ENCODE data around the gene TTN.

Gene TTN

GRCh38 chr2:178756843-178757242, 50.4 kb downstream of the TTN start:
- DNase-seq (ENCODE audit: insufficient read length, low spot score) (peak; percentile 3), FAIRE-seq (peak; percentile 89)

- FAIRE-seq (no peak), DNase-seq (ENCODE audit: insufficient read length, low spot score) (no peak)
Measured at GRCh38 chr2:178756343-178756742, 50.9 kb downstream of the TTN start.

GRCh38 chr2:178747767-178748166, 59.5 kb downstream of the TTN start:
- DNase-seq (ENCODE audit: insufficient read length, low spot score) (no peak), FAIRE-seq (no peak)

GRCh38 chr2:178734518-178734917, 72.7 kb downstream of the TTN start:
- FAIRE-seq, result no peak
- DNase-seq (ENCODE audit: insufficient read length, low spot score), result no peak

- no peak for FAIRE-seq
- DNase-seq (ENCODE audit: insufficient read length, low spot score), result no peak
Measured at GRCh38 chr2:178733975-178734374, 73.2 kb downstream of the TTN start.

- FAIRE-seq (no peak), DNase-seq (ENCODE audit: insufficient read length, low spot score) (no peak)
Measured at GRCh38 chr2:178732913-178733312, 74.3 kb downstream of the TTN start.

GRCh38 chr2:178731300-178731699, 75.9 kb downstream of the TTN start:
- FAIRE-seq, result no peak
- DNase-seq (ENCODE audit: insufficient read length, low spot score), result no peak

GRCh38 chr2:178730049-178730448, 77.2 kb downstream of the TTN start:
- no peak for FAIRE-seq
- no peak for DNase-seq (ENCODE audit: insufficient read length, low spot score)

GRCh38 chr2:178723786-178724346, 83.4 kb downstream of the TTN start:
- FAIRE-seq (no peak), DNase-seq (ENCODE audit: insufficient read length, low spot score) (no peak)

GRCh38 chr2:178722296-178722695, 84.9 kb downstream of the TTN start:
- FAIRE-seq (no peak), DNase-seq (ENCODE audit: insufficient read length, low spot score) (no peak)

- no peak for FAIRE-seq
- no peak for DNase-seq (ENCODE audit: insufficient read length, low spot score)
Measured at GRCh38 chr2:178718988-178719387, 88.2 kb downstream of the TTN start.

GRCh38 chr2:178718283-178718682, 88.9 kb downstream of the TTN start:
- no peak for DNase-seq (ENCODE audit: insufficient read length, low spot score)
- FAIRE-seq, result no peak

- DNase-seq (ENCODE audit: insufficient read length, low spot score), result no peak
- FAIRE-seq, result no peak
Measured at GRCh38 chr2:178716394-178716793, 90.8 kb downstream of the TTN start.

- FAIRE-seq (no peak), DNase-seq (ENCODE audit: insufficient read length, low spot score) (no peak)
Measured at GRCh38 chr2:178715366-178715765, 91.9 kb downstream of the TTN start.

GRCh38 chr2:178707476-178707875, 99.7 kb downstream of the TTN start:
- DNase-seq (ENCODE audit: insufficient read length, low spot score), result no peak
- no peak for FAIRE-seq

GRCh38 chr2:178704876-178705275, 102.3 kb downstream of the TTN start:
- no peak for FAIRE-seq

GRCh38 chr2:178702361-178702760, 104.9 kb downstream of the TTN start:
- FAIRE-seq, result no peak
- no peak for DNase-seq (ENCODE audit: insufficient read length, low spot score)

More at GRCh38 chr2:178704876-178705275, 102.3 kb downstream of the TTN start:
- no peak for DNase-seq (ENCODE audit: insufficient read length, low spot score)

GRCh38 chr2:178700922-178701342, 106.3 kb downstream of the TTN start:
- FAIRE-seq, result no peak
- peak; percentile 18 for DNase-seq (ENCODE audit: insufficient read length, low spot score)

- DNase-seq (ENCODE audit: insufficient read length, low spot score) (no peak), FAIRE-seq (no peak)
Measured at GRCh38 chr2:178700136-178700535, 107.1 kb downstream of the TTN start.

GRCh38 chr2:178692845-178693244, 114.4 kb downstream of the TTN start:
- no peak for FAIRE-seq

GRCh38 chr2:178689808-178690207, 117.4 kb downstream of the TTN start:
- FAIRE-seq (no peak), DNase-seq (ENCODE audit: insufficient read length, low spot score) (no peak)

More at GRCh38 chr2:178692845-178693244, 114.4 kb downstream of the TTN start:
- DNase-seq (ENCODE audit: insufficient read length, low spot score), result no peak

- no peak for FAIRE-seq
- DNase-seq (ENCODE audit: insufficient read length, low spot score), result no peak
Measured at GRCh38 chr2:178683877-178684276, 123.3 kb downstream of the TTN start.

- FAIRE-seq (no peak), DNase-seq (ENCODE audit: insufficient read length, low spot score) (no peak)
Measured at GRCh38 chr2:178681081-178681480, 126.1 kb downstream of the TTN start.

Data from HTR-8/SVneo (cell line).